Activated T-helper 2 cell treated with anti-CD3 and anti-CD28 coated beads, Interferon-gamma antibody, Interleukin-2, Interleukin-4, amounts not matched to agents 10 μg/mL and 5 μg/mL and 100 μg/mL, durations not matched to agents 14 hours and 24 hours and 36 hours (primary cell): Measurements from ENCODE around the gene TECR. TPM values are rescaled to one million over a fixed set of nuclear protein-coding genes. Genes with fewer than 3 reads are reported as not detected.
"Not testable (repeated sequence)": the region's sequence is repeated elsewhere in the genome, so short reads cannot be mapped to it uniquely, and the experiment has no call there.

Experiments used
- DNase-seq: peaks from one replicate; pipeline ENCODE4 v3.0.0; 2021; ENCODE audit warnings: low spot score
- H3K27ac Mint-ChIP-seq: one replicate; pipeline ENCODE4 v1.8.0; 2021; ENCODE audit warnings: mixed read lengths
- H3K27me3 Mint-ChIP-seq: one replicate; pipeline ENCODE4 v1.8.0; 2021; ENCODE audit warnings: low read depth, mixed read lengths
- H3K36me3 Mint-ChIP-seq: one replicate; pipeline ENCODE4 v1.8.0; 2021; ENCODE audit warnings: low read depth, mixed read lengths
- H3K4me1 Mint-ChIP-seq: one replicate; pipeline ENCODE4 v1.8.0; 2021; ENCODE audit warnings: low read depth, mixed read lengths
- H3K4me3 Mint-ChIP-seq: one replicate; pipeline ENCODE4 v1.8.0; 2021; ENCODE audit warnings: low read depth, mild to moderate bottlenecking, moderate library complexity, mixed read lengths
- H3K9me3 Mint-ChIP-seq: one replicate; pipeline ENCODE4 v1.8.0; 2021; ENCODE audit warnings: mixed read lengths
- intact Hi-C: fragments of 100-400 bp; cut with micrococcal nuclease; formaldehyde crosslinking; loops from one replicate; pipeline ENCODE4 v1.15.1; 2023
- total RNA-seq: library from RNA; stranded (reverse); gene quantifications from 2 replicates; pipeline ENCODE4 v1.2.3, GENCODE V29; 2022

The TECR gene
- total RNA-seq, 1 donor from 2014 or later: 134 TPM

DNA sequence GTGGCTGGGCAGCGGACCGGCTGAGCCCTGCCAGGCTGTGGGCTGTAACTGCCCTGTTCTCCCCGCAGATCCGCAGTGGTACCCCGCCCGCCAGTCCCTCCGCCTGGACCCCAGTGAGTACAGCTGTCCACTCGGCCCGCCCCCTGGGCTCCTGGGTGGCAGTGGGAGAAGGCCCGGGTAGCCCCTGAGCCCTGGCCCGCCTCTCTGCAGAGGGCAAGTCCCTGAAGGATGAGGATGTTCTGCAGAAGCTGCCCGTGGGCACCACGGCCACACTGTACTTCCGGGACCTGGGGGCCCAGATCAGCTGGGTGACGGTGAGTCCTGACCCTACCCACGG is 34.2 kb downstream of the TECR start:
- intact Hi-C loops: no loop called here
- Mint-ChIP-seq H3K4me3 (no peak overlapping the region), H3K4me1 (peaks cover 4% of the 10 kb centered on the region), H3K36me3 (peaks cover 26% of the 10 kb centered on the region), H3K9me3 (no peaks in the 10 kb centered on the region), H3K27me3 (no peaks in the 10 kb centered on the region), H3K27ac (no peak overlapping the region)
- no peak for DNase-seq

DNA sequence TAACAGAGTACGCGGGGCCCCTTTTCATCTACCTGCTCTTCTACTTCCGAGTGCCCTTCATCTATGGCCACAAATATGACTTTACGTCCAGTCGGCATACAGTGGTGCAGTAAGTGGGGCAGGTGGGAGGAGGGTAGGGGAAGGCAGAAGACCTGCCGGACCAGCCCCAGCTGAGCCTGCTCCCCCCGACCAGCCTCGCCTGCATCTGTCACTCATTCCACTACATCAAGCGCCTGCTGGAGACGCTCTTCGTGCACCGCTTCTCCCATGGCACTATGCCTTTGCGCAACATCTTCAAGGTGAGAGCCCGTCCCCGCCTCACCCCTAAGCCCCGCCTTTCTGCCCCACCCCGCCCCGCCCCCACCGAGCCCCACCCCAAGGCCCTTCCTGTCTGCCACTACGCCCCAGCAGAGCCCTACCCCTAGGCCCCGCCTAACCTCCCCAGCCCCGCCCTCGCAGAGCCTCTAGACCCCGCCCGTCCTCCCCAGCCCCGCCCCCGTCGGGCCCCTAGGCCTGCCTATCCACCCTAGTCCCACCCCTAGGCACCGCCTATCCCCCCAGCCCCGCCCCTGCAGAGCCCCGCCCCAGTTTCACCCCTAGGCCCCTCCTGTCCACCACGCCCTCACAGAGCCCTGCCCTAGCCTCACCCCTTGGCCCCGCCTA is 34.7 kb downstream of the TECR start:
- intact Hi-C loops: no loop called here
- H3K9me3 Mint-ChIP-seq: no peaks in the 10 kb centered on the region
- H3K4me1 Mint-ChIP-seq: peaks cover 6% of the 10 kb centered on the region
- H3K4me3 Mint-ChIP-seq: no peak overlapping the region
- peaks cover 27% of the 10 kb centered on the region for H3K36me3 Mint-ChIP-seq
- no peak for DNase-seq
- no peaks in the 10 kb centered on the region for H3K27me3 Mint-ChIP-seq
- no peak overlapping the region for H3K27ac Mint-ChIP-seq

GRCh38 chr19:14564652-14565297 is 35.4 kb downstream of the TECR start:
- H3K4me3 Mint-ChIP-seq, H3K27ac Mint-ChIP-seq, H3K9me3 Mint-ChIP-seq, intact Hi-C loops, DNase-seq, H3K4me1 Mint-ChIP-seq, H3K27me3 Mint-ChIP-seq: not testable (repeated sequence)
- H3K36me3 Mint-ChIP-seq: peaks cover 27% of the 10 kb centered on the region

DNA sequence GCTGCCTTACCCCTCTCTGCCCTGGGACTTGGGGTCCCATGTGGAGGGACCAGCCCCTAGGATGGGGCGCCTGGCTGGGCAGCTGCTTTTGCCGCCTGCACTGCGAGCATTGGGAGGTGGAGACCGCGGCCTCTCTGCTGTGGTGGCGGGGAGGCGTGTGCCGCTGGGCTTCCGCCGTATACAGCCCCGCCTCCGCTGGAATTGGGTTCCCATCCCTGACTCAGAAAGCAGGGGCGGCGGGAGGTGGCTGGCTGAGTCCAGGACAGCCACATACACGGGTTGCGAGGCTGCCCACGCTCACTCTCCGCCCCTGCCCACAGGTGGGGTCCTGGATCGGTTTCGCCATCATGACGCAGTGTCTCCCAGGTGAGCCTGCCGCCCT is 35.9 kb downstream of the TECR start:
- no peak overlapping the region for H3K4me3 Mint-ChIP-seq
- DNase-seq: no peak
- no peaks in the 10 kb centered on the region for H3K27me3 Mint-ChIP-seq
- peaks cover 9% of the 10 kb centered on the region for H3K4me1 Mint-ChIP-seq
- no peak overlapping the region for H3K27ac Mint-ChIP-seq
- intact Hi-C loops: no loop called here
- H3K9me3 Mint-ChIP-seq: no peaks in the 10 kb centered on the region
- H3K36me3 Mint-ChIP-seq: peaks cover 27% of the 10 kb centered on the region

DNA sequence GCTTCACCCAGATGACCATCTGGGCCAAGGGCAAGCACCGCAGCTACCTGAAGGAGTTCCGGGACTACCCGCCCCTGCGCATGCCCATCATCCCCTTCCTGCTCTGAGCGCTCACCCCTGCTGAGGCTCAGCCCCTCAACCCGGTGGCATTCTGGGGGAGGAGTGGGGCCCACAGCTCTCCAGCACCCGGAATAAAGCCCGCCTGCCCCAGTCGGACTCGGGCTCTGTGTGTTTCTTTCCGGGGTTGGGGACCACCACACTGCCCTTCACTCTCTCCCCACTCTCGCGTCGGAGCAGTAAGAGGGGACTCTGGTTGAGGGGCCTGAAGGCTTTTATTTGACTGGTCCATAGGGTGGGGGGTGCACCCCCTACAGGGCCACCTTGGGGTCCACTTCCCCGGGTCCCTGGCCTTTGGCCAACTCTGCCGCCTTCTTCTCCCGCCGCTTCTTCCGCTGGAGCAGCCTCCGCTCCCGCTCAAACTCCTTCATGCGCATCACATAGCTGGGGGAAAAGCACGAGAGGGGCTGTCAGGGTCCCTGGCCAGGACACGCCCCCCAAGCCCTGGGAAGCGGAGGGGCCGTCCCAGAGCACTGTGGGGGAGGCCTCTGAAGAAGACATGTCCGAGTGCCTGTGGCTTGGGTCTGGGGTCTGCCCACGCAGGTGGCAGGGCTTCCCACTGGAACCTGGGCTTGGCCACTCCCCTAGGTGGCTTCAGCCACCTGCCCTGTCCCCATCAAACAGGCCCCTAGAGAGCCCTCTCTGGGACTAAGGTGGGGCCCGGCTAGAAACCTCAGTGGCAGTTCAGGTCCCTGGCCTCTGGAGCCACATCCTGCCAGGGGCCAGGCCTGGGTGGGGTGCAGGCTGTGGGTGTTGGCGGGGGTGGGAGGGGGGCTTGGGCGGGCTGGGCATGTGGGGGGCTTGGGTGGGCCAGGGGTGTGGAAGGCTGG is 36.6 kb downstream of the TECR start:
- H3K4me1 Mint-ChIP-seq: peaks cover 15% of the 10 kb centered on the region
- intact Hi-C loops: no loop called here
- no peak overlapping the region for H3K27ac Mint-ChIP-seq
- H3K27me3 Mint-ChIP-seq: no peaks in the 10 kb centered on the region
- H3K9me3 Mint-ChIP-seq: no peaks in the 10 kb centered on the region
- DNase-seq: no peak
- peaks cover 27% of the 10 kb centered on the region for H3K36me3 Mint-ChIP-seq
- H3K4me3 Mint-ChIP-seq: no peak overlapping the region

DNA sequence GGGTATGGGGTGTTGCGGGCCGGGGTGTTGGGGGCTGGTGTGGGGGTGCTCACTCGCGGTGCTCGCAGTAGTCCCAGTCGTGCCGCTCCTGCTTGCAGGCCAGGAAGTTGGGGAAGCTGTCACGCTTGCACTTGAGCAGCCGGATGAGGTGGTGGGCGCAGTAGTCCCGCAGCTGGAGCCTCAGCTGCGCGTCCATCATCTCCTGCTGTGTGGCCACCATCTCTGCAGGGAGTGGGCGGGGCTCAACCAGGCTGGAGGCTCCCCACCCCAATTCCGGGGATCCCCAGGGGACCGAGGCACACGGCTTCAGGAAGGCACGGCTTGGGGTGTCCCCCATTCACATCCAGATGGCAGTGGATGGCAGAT is 37.3 kb downstream of the TECR start:
- peaks cover 27% of the 10 kb centered on the region for H3K36me3 Mint-ChIP-seq
- no peak overlapping the region for H3K4me3 Mint-ChIP-seq
- H3K27ac Mint-ChIP-seq: no peak overlapping the region
- H3K27me3 Mint-ChIP-seq: no peaks in the 10 kb centered on the region
- no peaks in the 10 kb centered on the region for H3K9me3 Mint-ChIP-seq
- peaks cover 18% of the 10 kb centered on the region for H3K4me1 Mint-ChIP-seq
- no peak for DNase-seq
- intact Hi-C loops: no loop called here

GRCh38 chr19:14567079-14567478 is 37.7 kb downstream of the TECR start:
- H3K4me1 Mint-ChIP-seq: peaks cover 17% of the 10 kb centered on the region
- intact Hi-C loops: no loop called here
- no peak for DNase-seq
- no peak overlapping the region for H3K27ac Mint-ChIP-seq
- H3K27me3 Mint-ChIP-seq: no peaks in the 10 kb centered on the region
- H3K4me3 Mint-ChIP-seq: no peak overlapping the region
- H3K9me3 Mint-ChIP-seq: no peaks in the 10 kb centered on the region
- H3K36me3 Mint-ChIP-seq: peaks cover 27% of the 10 kb centered on the region

- no peak for DNase-seq
- H3K36me3 Mint-ChIP-seq: peaks cover 16% of the 10 kb centered on the region
- H3K4me1 Mint-ChIP-seq: peaks cover 21% of the 10 kb centered on the region
- no peaks in the 10 kb centered on the region for H3K9me3 Mint-ChIP-seq
- peak overlapping the region; percentile 97 for H3K4me3 Mint-ChIP-seq
- intact Hi-C loops: no loop called here
- H3K27ac Mint-ChIP-seq: no peak overlapping the region
- H3K27me3 Mint-ChIP-seq: no peaks in the 10 kb centered on the region
Observed at GRCh38 chr19:14570864-14571527, 41.6 kb downstream of the TECR start.

DNA sequence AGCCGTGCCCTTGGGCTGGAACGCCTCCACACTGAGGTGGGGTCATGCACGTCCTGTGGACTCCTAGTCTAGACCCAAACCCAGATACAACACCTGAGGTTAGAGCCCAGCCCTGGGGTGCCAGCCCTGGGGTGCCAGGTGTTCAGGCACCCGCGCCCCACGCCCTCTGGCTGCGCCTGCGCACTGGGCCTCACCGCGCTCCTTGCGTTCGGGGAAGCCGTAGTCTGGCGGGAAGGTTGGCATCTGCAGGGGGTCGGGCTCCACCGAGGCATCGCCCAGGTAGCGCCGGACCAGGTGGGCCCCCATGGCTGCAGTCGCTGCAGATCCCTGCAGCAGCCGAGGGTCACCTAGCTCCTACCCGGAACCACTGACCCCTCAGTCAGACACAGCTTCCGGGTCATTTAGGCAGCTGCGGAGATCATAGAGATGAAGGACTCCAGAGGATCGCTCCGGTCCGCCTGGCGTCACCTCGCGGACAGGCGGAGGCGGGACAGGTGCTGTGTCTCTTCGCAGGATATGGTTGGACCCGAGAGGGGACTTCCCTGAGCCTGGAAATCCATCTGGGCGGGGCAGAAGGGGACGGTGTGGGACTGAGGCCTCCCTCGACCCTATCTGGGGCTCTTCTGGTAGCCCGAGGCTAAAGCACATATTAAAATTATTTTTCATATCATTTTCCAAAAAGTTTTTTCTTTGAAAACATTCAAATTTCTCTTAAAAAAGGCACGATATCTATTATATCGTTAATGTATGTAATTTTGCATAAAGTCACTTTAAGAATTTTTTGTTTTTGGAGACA is 42.5 kb downstream of the TECR start, which contains the start of gene NDUFB7:
TSS of gene NDUFB7 (minus strand) at position 372 of the 796 bp plus-strand sequence. CDS start at position 306, 66 bp downstream.
- Mint-ChIP-seq H3K27ac (peak within 1 kb of the TSS; percentile 76), H3K27me3 (no peaks in the 10 kb centered on the region), H3K9me3 (no peaks in the 10 kb centered on the region), H3K4me1 (peaks cover 21% of the 10 kb centered on the region), H3K36me3 (peaks cover 14% of the 10 kb centered on the region), H3K4me3 (peak within 1 kb of the TSS; percentile 97)
- peak; percentile 88 for DNase-seq
- intact Hi-C loops: no loop called here

- Mint-ChIP-seq H3K4me1 (peaks cover 21% of the 10 kb centered on the region), H3K36me3 (no peaks in the 10 kb centered on the region), H3K9me3 (no peaks in the 10 kb centered on the region), H3K27ac (no peak overlapping the region), H3K4me3 (no peak overlapping the region), H3K27me3 (no peaks in the 10 kb centered on the region)
- intact Hi-C loops: loop anchor here (2.0 kb wide), 1 partner anchor 313 kb away; no protein-coding TSS in a partner anchor
- DNase-seq: no peak
Observed at GRCh38 chr19:14575428-14575980, 46.1 kb downstream of the TECR start.

DNA sequence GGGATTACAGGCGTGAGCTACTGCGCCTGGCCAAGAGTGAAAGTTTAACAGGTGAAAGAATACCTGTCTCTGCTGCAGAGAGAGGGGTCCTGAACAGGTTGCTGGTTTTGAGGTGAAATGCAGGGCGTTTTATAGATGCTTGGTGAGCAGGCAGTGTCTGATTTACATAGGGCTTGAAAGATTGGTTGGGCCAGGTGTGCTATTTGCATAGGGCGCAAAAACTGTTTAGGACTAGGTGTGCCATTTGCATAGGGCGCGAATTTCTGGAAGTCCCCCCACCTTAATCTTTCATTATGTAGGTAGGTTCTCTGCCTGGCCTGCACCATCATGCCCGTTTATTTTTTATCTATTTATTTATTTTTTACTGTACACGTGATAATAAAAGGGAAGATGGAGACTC is 47.0 kb downstream of the TECR start:
- no peak for DNase-seq
- Mint-ChIP-seq H3K27ac (no peak overlapping the region), H3K4me1 (peaks cover 16% of the 10 kb centered on the region), H3K27me3 (no peaks in the 10 kb centered on the region), H3K4me3 (no peak overlapping the region), H3K36me3 (no peaks in the 10 kb centered on the region), H3K9me3 (no peaks in the 10 kb centered on the region)
- intact Hi-C loops: no loop called here

GRCh38 chr19:14577264-14577663 is 47.9 kb downstream of the TECR start:
- Mint-ChIP-seq H3K9me3 (no peaks in the 10 kb centered on the region), H3K27me3 (no peaks in the 10 kb centered on the region), H3K36me3 (no peaks in the 10 kb centered on the region), H3K4me3 (no peak overlapping the region), H3K27ac (peak overlapping the region; percentile 28), H3K4me1 (peaks cover 14% of the 10 kb centered on the region)
- DNase-seq: no peak
- intact Hi-C loops: no loop called here
